HG03039 (cell line): ENCODE results near the gene ARFGAP1.

Source experiments
- ATAC-seq: cut with Tn5 transposase; IDR thresholded peaks from one replicate; pipeline ENCODE4 v1.9.1; 2021; ENCODE audit warnings: mild to moderate bottlenecking, moderate library complexity; ENCODE audit not compliant: unreplicated experiment

ARFGAP1 gene

GRCh38 chr20:63259734-63260460 is 12.7 kb upstream of the ARFGAP1 start:
- no peak for ATAC-seq

GRCh38 chr20:63260521-63260920 is 12.1 kb upstream of the ARFGAP1 start:
- ATAC-seq = no peak

- ATAC-seq = no peak
These were observed 11.4 kb upstream of the ARFGAP1 start for GRCh38 chr20:63261060-63261794.

GRCh38 chr20:63261795-63262528 is 10.7 kb upstream of the ARFGAP1 start:
- ATAC-seq = no peak

GRCh38 chr20:63262836-63263235 is 9.8 kb upstream of the ARFGAP1 start:
- ATAC-seq = no peak

- ATAC-seq = no peak
These were observed 8.6 kb upstream of the ARFGAP1 start for GRCh38 chr20:63264000-63264399.

- no peak for ATAC-seq
These were observed 8.1 kb upstream of the ARFGAP1 start for GRCh38 chr20:63264519-63264918.

- no peak for ATAC-seq
These were observed 6.6 kb upstream of the ARFGAP1 start for GRCh38 chr20:63265891-63266515.

GRCh38 chr20:63267691-63268090 is 4.9 kb upstream of the ARFGAP1 start:
- no peak for ATAC-seq

- no peak for ATAC-seq
These were observed 4.4 kb upstream of the ARFGAP1 start for GRCh38 chr20:63268256-63268655.

GRCh38 chr20:63268671-63269439 is 3.8 kb upstream of the ARFGAP1 start:
- ATAC-seq = no peak

- no peak for ATAC-seq
These were observed 2.9 kb upstream of the ARFGAP1 start for GRCh38 chr20:63269724-63270123.

- no peak for ATAC-seq
These were observed 1.8 kb upstream of the ARFGAP1 start for GRCh38 chr20:63270606-63271325.

- ATAC-seq = no peak
These were observed 506 bp downstream of the ARFGAP1 start for GRCh38 chr20:63273059-63273579.

GRCh38 chr20:63273635-63274380 is 1.2 kb downstream of the ARFGAP1 start:
- ATAC-seq = no peak

GRCh38 chr20:63274381-63275228 is 2.0 kb downstream of the ARFGAP1 start:
- no peak for ATAC-seq

- ATAC-seq = no peak
These were observed 3.2 kb downstream of the ARFGAP1 start for GRCh38 chr20:63275825-63276224.

- ATAC-seq = no peak
These were observed 4.3 kb downstream of the ARFGAP1 start for GRCh38 chr20:63276956-63277355.
